HepG2 (cell line): ENCODE measurements around the gene TELO2. TPM values are rescaled to one million over a fixed set of nuclear protein-coding genes. Genes with fewer than 3 reads are reported as not detected.

Experiments used
- ATAC-seq: fragments of 200-7000 bp; cut with Tn5 transposase; 3 replicates; pipeline ENCODE4 v1.9.1; 2020; ENCODE audit warnings: mild to moderate bottlenecking, moderate library complexity
- BruUV-seq: library from RNA; stranded (reverse); fragments of 400-500 nt; replicated peaks from 2 replicates; lab custom pipeline; 2021; lab: Mats Ljungman, UMichigan
- CTCF ChIA-PET: fragments of 300-600 bp; formaldehyde crosslinking; extraction: SDS; loops from one replicate; lab custom pipeline; 2021; ENCODE audit warnings: low total read pairs, inconsistent platforms, low intra/inter-chr PET ratio; lab: Yijun Ruan, JAX
- POLR2A ChIA-PET: fragments of 350-600 bp; sonication (Branson Sonifier 250); formaldehyde crosslinking; loops from one replicate; lab custom pipeline; 2020; ENCODE audit warnings: antibody characterized with exemption, inconsistent platforms; lab: Yijun Ruan, JAX
- DNase-seq: peaks from one replicate; pipeline ENCODE4 v3.0.0-alpha.2; 2015; ENCODE audit warnings: low spot score
- FAIRE-seq: peaks from 3 replicates; lab custom pipeline; 2011; peaks lifted over from hg19 to GRCh38; lab: Jason Lieb, UNC
- H2AFZ ChIP-seq: one replicate; pipeline ENCODE4 v1.6.1; 2011; ENCODE audit warnings: low read length, inconsistent platforms
- H3K27ac ChIP-seq: fragments of 300-600 bp; 3 replicates; pipeline ENCODE4 v1.8.0; 2011; ENCODE audit warnings: mixed run types, mild to moderate bottlenecking, mixed read lengths, low read length, inconsistent platforms; ENCODE audit not compliant: insufficient read depth; ENCODE audit errors: extremely low read length
- H3K27me3 ChIP-seq, 2 experiments: fragments of 200-600 bp in 1 of 2; 2 replicates in 1 of 2; 3 replicates in 1 of 2; pipeline versions ENCODE4 v1.6.0 to v1.8.0; 2011; ENCODE audit warnings: low read length in 2 of 2, mild to moderate bottlenecking in 2 of 2, moderate library complexity in 2 of 2, inconsistent platforms in 1 of 2; ENCODE audit not compliant: insufficient read depth in 2 of 2, control insufficient read depth in 1 of 2
- H3K36me3 ChIP-seq, 2 experiments: fragments of 200-600 bp in 1 of 2; replicated peaks in 1 of 2; 2 replicates in 1 of 2; 3 replicates in 1 of 2; pipeline versions ENCODE4 v1.5.1 to v1.8.0; 2011; ENCODE audit warnings: low read length in 2 of 2, inconsistent platforms in 1 of 2; ENCODE audit not compliant: insufficient read depth in 2 of 2, control insufficient read depth in 1 of 2
- H3K4me1 ChIP-seq: 2 replicates; pipeline ENCODE4 v1.5.1; 2012; ENCODE audit warnings: low read length, inconsistent platforms; ENCODE audit not compliant: insufficient read depth
- H3K4me2 ChIP-seq: 2 replicates; pipeline ENCODE4 v1.6.0; 2011; ENCODE audit warnings: low read depth, low read length, inconsistent platforms
- H3K4me3 ChIP-seq, 3 experiments: fragments of 200-600 bp in 1 of 3; sonication (generic), shearing (Covaris generic) in 1 of 3; replicated peaks in 1 of 3; 2 replicates each; pipeline ENCODE4 v1.5.1; 2011 to 2016; ENCODE audit warnings: low read length in 3 of 3, inconsistent platforms in 2 of 3, low read depth in 2 of 3, mild to moderate bottlenecking in 2 of 3, control low read depth in 1 of 3, mixed read lengths in 1 of 3; ENCODE audit not compliant: insufficient read depth in 1 of 3
- H3K79me2 ChIP-seq: one replicate; pipeline ENCODE4 v1.6.1; 2011; ENCODE audit warnings: low read length, inconsistent platforms; ENCODE audit not compliant: insufficient read depth
- H3K9ac ChIP-seq: 2 replicates; pipeline ENCODE4 v1.6.0; 2011; ENCODE audit warnings: mild to moderate bottlenecking, low read depth, low read length, inconsistent platforms; ENCODE audit not compliant: insufficient read depth
- H3K9me3 ChIP-seq: 2 replicates; pipeline ENCODE4 v1.5.1; 2012; ENCODE audit warnings: mild to moderate bottlenecking, low read length
- H4K20me1 ChIP-seq: 2 replicates; pipeline ENCODE4 v1.6.0; 2011; ENCODE audit warnings: inconsistent platforms, mild to moderate bottlenecking, low read length, moderate library complexity; ENCODE audit not compliant: insufficient read depth
- JUND ChIP-seq: sonication (generic); formaldehyde crosslinking; IDR thresholded peaks from 2 replicates; pipeline ENCODE4 v1.8.0; 2022; ENCODE audit warnings: mild to moderate bottlenecking, missing genetic modification reagents
- MYNN ChIP-seq: sonication (generic); formaldehyde crosslinking; IDR thresholded peaks from 2 replicates; pipeline ENCODE4 v1.4.0; 2020; ENCODE audit warnings: mild to moderate bottlenecking, low read depth, missing genetic modification reagents
- STAT5B ChIP-seq: sonication (generic); formaldehyde crosslinking; IDR thresholded peaks from 2 replicates; pipeline ENCODE4 v1.4.0; 2020; ENCODE audit warnings: missing genetic modification reagents
- THYN1 ChIP-seq: sonication (generic); formaldehyde crosslinking; IDR thresholded peaks from 2 replicates; pipeline ENCODE4 v1.8.1; 2023; ENCODE audit warnings: low read depth, mild to moderate bottlenecking, moderate library complexity, missing genetic modification reagents, borderline replicate concordance
- ZBTB21 ChIP-seq: sonication (generic); formaldehyde crosslinking; IDR thresholded peaks from 2 replicates; pipeline ENCODE4 v1.4.0; 2020; ENCODE audit warnings: missing genetic modification reagents
- ZFAT ChIP-seq: sonication (generic); formaldehyde crosslinking; conservative IDR thresholded peaks from 2 replicates; pipeline ENCODE4 v1.8.1; 2023; ENCODE audit warnings: missing genetic modification reagents, inconsistent platforms
- ZNF616 ChIP-seq: sonication (generic); formaldehyde crosslinking; IDR thresholded peaks from 2 replicates; pipeline ENCODE4 v1.5.0; 2020; ENCODE audit warnings: low read depth, mild to moderate bottlenecking, missing genetic modification reagents
- ZNF768 ChIP-seq: sonication (generic); formaldehyde crosslinking; IDR thresholded peaks from 2 replicates; pipeline ENCODE4 v1.4.0; 2020; ENCODE audit warnings: missing genetic modification reagents
- WGBS: methylation state at CpG from one replicate; pipeline ENCODE4 v1.1.6; 2017; ENCODE audit warnings: low lambda C conversion rate; 5-methylcytosine and 5-hydroxymethylcytosine counted together
- in situ Hi-C: cut with HindIII; loops from 2 replicates; pipeline ENCODE4 v1.10.0; 2017; ENCODE audit warnings: low pct_unique_long_range_greater_than_20kb; ENCODE audit not compliant: extremely low pct_ligation_motif_present
- intact Hi-C: fragments of 100-400 bp; cut with micrococcal nuclease; formaldehyde crosslinking; loops from one replicate; pipeline ENCODE4 v1.10.0; 2022; ENCODE audit not compliant: unreplicated experiment
- polyA plus RNA-seq, 8 experiments: library from polyadenylated mRNA; depleted of rRNA in 3 of 8; stranded (reverse) in 7 of 8; unstranded in 1 of 8; fragments of >200 nt; fragmentation: Illumina TruSeq in 4 of 8; extraction: Trizol in 4 of 8; gene quantifications; 2 replicates each; pipeline versions ENCODE4 v1.2.1 to v1.2.3, GENCODE V29; 2011 to 2016; ENCODE audit warnings: low read depth in 4 of 8, missing spikeins in 1 of 8, mixed read lengths in 1 of 8; ENCODE audit not compliant: insufficient read depth in 1 of 8
- total RNA-seq, 5 experiments: library from RNA; depleted of rRNA; stranded (reverse); fragments of >200 nt; fragmentation: Illumina TruSeq; extraction: Trizol; gene quantifications; 2 replicates each; pipeline ENCODE4 v1.2.3, GENCODE V29; 2016; ENCODE audit warnings: low read depth in 1 of 5
- TF ChIP-seq, protein P1 (sequence below): sonication (generic); formaldehyde crosslinking; IDR thresholded peaks from 2 replicates; pipeline ENCODE4 v1.4.0; 2020; ENCODE audit warnings: missing genetic modification reagents
- TF ChIP-seq, protein P2 (sequence below): sonication (generic); formaldehyde crosslinking; IDR thresholded peaks from 2 replicates; pipeline ENCODE4 v1.4.0; 2020; ENCODE audit warnings: mild to moderate bottlenecking, missing genetic modification reagents

TELO2 gene
- total and polyA plus RNA-seq, 2 of the 13 experiments (the other 11 are each of a cell fraction or from before 2014, with no cell fraction given) = 10.1 to 17.9 TPM

DNA sequence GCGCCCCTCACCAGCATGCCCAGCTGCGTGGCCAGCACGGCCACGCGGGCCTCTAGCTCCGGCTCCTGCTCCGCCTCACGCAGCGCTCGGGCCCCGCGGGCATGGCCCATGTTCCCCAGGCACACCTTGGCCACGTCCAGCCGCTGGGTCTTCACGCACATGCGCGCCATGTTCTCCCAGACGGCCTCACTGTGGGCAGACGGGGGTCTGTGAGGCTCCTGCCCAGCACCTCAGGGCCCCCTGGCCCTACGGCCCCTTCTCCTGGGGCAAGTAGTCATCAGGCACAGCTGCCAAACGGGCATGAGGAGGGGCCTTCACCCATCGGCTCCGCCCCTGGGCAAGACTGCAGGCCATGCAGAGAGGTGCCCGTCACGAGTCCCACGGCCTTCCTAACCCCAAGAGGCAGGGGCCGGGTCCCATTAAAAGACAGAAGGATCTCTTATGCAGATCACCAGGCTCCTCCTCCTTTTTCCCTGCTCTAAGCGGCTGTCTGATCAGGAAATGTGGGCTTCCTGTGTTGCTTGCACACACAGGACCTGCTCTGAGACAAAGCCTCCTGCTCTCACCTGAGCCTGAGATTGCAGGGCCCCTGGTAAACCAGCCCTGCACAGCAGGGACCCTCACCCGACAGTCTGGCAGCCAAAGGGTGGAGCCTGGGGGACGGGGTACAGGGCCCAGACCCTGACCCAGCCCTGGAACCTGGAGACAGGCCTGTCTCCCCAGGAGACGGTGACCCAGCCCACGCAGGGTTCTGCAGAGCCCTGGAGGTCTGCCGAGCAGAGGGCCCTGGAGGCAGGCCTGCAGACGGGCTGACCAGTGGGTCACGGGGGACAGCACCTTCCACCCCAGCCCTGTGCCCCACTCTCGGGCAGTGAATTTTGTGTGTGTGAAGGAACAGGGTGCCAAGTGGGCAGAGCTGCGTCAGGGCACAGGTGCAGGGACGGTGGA is 33.7 kb downstream of the TELO2 start:
- no peak overlapping the region for H3K4me3 ChIP-seq
- no peak for ATAC-seq
- no peak for FAIRE-seq
- no peaks in the 10 kb centered on the region for H4K20me1 ChIP-seq
- no peaks in the 10 kb centered on the region for H3K79me2 ChIP-seq
- H3K4me2 ChIP-seq = no peak overlapping the region
- no TSS peak for BruUV-seq
- no peaks in the 10 kb centered on the region for H3K27me3 ChIP-seq
- no peaks in the 10 kb centered on the region for H3K9me3 ChIP-seq
- no peaks in the 10 kb centered on the region; a peak in 1 of 5 replicates for H3K36me3 ChIP-seq
- ChIA-PET CTCF (no interaction called here), POLR2A (no interaction called here)
- peaks cover 12% of the 10 kb centered on the region for H3K4me1 ChIP-seq
- no peak overlapping the region for H3K27ac ChIP-seq
- in situ Hi-C loops = no loop called here
- DNase-seq = no peak
- TF ChIP-seq ZNF768 (CRISPR knock-in tag) = 0 out of 2 replicates have a peak, but pooled peaks have one; percentile 16
- no peak for TF ChIP-seq ZBTB21 (CRISPR knock-in tag)
- no peak overlapping the region for H2AFZ ChIP-seq
- intact Hi-C loops = no loop called here
- no peak overlapping the region for H3K9ac ChIP-seq
- WGBS = 82% methylated on average over 14 of the region's 38 CpGs

DNA sequence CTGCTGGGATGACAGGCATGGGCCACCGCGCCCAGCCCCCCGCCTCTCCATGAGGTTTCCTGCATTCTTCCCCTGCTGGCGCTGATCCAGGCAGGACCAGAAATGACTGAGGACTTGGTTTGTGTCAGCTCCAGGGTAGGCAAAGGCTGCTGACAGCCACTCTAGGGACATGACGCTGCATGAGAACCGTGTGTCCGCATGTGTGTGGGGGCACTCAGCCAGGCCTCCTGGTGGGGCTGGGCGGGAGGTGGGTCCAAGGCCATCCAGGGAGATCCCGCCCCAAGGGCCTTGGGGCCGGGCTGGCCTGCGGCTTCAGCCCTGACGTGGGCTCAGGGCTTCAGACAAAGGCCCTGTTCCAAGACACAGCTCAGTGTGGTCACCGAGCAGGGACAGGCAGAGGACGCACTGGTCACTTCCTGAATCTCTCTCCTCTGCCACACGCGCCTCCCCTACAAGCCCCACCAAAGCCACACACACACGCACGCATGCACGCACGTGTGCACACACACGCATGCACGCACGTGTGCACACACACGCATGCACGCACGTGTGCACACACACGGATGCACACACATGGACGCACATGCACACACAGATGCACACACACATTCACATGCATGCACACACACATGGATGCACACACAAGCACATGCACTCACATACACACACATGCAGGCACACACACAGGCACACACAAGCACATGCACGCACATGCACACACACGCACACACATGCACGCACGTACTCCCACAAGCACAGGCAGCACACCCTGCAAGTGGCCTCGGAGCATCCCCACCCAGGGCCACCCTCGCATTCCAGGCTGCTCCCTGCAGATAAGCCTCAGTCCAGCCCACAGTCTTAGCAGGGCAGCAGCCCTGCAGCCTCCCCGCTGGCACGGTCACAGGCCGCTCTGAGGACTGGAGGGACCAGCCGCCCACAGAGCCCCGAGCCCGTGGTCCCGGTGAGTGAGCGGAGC is 35.0 kb downstream of the TELO2 start:
- FAIRE-seq (no peak), ATAC-seq (peak; percentile 56), DNase-seq (peak; percentile 41)
- Histone ChIP-seq H3K9me3 (no peaks in the 10 kb centered on the region), H3K27ac (no peak overlapping the region), H3K4me3 (no peak overlapping the region), H4K20me1 (no peaks in the 10 kb centered on the region), H3K36me3 (no peaks in the 10 kb centered on the region), H3K4me2 (no peak overlapping the region), H2AFZ (no peak overlapping the region), H3K4me1 (peaks cover 12% of the 10 kb centered on the region), H3K79me2 (no peaks in the 10 kb centered on the region), H3K9ac (no peak overlapping the region), H3K27me3 (no peaks in the 10 kb centered on the region)
- ChIA-PET CTCF (no interaction called here), POLR2A (no interaction called here)
- 83% methylated on average over 22 of the region's 42 CpGs for WGBS
- in situ Hi-C loops (no loop called here), intact Hi-C loops (no loop called here)
- no TSS peak for BruUV-seq
- no peak for TF ChIP-seq ZNF616 (CRISPR knock-in tag)
- TF ChIP-seq THYN1 (CRISPR knock-in tag) = no peak
- TF ChIP-seq, protein P1, sequence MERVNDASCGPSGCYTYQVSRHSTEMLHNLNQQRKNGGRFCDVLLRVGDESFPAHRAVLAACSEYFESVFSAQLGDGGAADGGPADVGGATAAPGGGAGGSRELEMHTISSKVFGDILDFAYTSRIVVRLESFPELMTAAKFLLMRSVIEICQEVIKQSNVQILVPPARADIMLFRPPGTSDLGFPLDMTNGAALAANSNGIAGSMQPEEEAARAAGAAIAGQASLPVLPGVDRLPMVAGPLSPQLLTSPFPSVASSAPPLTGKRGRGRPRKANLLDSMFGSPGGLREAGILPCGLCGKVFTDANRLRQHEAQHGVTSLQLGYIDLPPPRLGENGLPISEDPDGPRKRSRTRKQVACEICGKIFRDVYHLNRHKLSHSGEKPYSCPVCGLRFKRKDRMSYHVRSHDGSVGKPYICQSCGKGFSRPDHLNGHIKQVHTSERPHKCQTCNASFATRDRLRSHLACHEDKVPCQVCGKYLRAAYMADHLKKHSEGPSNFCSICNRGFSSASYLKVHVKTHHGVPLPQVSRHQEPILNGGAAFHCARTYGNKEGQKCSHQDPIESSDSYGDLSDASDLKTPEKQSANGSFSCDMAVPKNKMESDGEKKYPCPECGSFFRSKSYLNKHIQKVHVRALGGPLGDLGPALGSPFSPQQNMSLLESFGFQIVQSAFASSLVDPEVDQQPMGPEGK (CRISPR knock-in tag) = peak; percentile 56; the same call in 1 of the 2 replicates
- TF ChIP-seq JUND = peak; percentile 42; the same call in 1 of the 2 replicates
- TF ChIP-seq ZFAT (CRISPR knock-in tag) = no peak
- TF ChIP-seq, protein P2, sequence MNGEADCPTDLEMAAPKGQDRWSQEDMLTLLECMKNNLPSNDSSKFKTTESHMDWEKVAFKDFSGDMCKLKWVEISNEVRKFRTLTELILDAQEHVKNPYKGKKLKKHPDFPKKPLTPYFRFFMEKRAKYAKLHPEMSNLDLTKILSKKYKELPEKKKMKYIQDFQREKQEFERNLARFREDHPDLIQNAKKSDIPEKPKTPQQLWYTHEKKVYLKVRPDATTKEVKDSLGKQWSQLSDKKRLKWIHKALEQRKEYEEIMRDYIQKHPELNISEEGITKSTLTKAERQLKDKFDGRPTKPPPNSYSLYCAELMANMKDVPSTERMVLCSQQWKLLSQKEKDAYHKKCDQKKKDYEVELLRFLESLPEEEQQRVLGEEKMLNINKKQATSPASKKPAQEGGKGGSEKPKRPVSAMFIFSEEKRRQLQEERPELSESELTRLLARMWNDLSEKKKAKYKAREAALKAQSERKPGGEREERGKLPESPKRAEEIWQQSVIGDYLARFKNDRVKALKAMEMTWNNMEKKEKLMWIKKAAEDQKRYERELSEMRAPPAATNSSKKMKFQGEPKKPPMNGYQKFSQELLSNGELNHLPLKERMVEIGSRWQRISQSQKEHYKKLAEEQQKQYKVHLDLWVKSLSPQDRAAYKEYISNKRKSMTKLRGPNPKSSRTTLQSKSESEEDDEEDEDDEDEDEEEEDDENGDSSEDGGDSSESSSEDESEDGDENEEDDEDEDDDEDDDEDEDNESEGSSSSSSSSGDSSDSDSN (CRISPR knock-in tag) = no peak
- TF ChIP-seq STAT5B (CRISPR knock-in tag) = no peak
- TF ChIP-seq MYNN (CRISPR knock-in tag) = no peak
